TTC549 (cell line): ENCODE results near the gene PRSS56.
"Not testable (repeated sequence)": the region's sequence is repeated elsewhere in the genome, so short reads cannot be mapped to it uniquely, and the experiment has no call there.

ENCODE experiments used
- FAIRE-seq: peaks from 2 replicates; lab custom pipeline; 2012; peaks lifted over from hg19 to GRCh38; lab: Jason Lieb, UNC

PRSS56 gene

DNA sequence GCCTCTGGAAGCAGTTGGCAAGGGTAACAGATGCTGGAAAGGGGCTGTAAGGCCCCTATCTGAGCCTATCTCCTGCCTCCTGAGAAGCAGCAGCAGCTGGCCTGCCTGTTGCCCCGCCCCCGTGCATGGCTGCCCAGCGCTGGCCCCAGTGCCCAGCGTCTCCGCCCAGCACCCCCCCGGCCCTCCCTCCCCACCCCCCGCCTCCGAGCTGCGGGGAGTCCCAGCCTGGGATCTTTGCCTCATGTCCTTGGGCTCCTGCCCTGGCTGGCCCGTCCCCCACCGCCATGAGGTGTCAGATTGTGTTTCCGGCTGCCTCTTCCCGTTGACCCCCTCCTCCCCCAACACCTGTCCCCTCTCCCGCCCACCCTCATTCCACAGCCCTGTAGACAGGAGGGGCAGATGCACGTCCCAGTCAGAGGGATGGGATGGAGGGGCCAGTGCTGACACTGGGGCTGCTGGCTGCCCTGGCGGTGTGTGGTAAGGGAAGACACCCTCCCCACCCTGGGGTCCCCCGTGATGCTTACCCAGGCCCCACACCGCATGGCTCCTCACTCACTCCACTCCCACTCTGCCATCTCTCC is 5.7 kb downstream of the PRSS56 start, which contains the start of gene CHRND:
Gene CHRND (plus strand): TSS at position 370 of the 581 bp plus-strand sequence. CDS start 56 bp downstream, at position 426.
- no peak for FAIRE-seq

- no peak for FAIRE-seq
Measured at GRCh38 chr2:232526372-232526941, 6.3 kb downstream of the PRSS56 start.

DNA sequence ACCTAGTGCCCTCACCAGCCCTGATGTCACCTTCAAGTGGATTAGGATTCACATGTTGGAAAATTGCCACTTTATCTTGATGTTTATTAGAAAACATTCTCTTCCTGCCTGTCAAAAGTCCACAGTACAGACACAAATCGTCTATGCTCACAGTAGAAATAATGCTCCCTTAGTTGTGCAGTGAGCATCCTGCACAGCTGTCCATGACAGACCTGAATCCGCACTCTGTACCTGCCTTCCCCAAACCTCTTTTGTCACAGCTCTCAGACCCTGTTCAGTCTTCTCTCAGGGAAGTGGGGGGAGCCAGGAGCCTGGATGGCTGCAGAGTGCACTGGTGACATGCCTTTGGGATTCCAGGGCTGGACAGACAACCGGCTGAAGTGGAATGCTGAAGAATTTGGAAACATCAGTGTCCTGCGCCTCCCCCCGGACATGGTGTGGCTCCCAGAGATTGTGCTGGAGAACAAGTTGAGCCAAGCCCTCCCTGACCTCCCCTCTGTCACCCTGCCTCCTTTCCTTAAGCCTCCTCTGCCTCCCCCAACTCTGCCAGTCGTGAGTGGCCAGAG is 7.8 kb downstream of the PRSS56 start:
- no peak for FAIRE-seq

DNA sequence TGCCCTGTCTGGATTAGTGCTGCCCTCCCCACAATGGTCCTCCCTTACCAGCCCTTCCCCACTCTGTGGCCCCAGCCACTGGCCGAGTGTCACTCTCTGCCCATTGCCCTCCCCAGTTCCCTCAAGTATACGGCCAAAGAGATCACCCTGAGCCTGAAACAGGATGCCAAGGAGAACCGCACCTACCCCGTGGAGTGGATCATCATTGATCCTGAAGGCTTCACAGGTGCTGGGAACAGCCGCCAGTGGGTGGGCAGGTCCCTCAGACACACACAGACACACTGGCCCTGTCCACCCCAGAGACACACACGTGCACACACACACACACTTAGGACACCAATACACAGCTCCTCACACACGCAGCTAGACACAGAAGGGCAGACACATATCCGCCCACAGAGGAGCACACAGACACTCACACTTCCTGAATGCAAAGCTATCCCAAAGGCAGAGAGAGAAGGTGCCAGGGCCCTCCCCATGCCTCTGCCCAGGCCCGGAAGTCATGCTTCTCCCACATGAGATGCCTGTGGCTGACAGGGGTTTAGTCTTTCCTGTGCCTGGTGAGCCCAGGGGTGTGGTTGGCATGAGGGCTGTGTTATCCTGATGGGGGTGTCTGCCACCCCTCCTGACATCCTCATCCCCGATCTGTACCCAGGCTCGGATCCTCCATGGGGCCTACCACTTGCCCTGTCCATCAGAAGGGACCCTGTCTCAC is 8.7 kb downstream of the PRSS56 start:
- FAIRE-seq, result no peak

GRCh38 chr2:232529806-232530547 is 9.8 kb downstream of the PRSS56 start:
- no peak for FAIRE-seq

GRCh38 chr2:232530626-232531260 is 10.6 kb downstream of the PRSS56 start:
- FAIRE-seq, result no peak

DNA sequence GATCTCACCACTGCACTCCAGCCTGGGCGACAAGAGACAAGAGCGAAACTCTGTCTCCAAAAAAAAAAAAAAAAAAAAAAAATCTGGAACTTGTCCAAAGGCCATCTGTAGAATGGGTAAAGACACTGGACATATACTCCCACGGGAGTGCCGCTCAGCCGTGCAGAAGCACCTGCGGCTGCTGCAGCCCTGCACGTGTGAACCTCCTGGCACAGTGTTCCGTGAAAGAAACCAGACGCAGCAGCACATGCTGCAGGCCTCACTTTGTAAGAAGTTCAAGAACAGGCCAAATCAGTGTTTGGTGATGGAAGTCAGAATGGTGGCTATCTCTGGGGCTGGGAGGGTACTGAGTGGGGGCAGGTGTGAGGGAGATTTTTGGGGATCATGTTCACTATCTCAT is 12.2 kb downstream of the PRSS56 start:
- FAIRE-seq, result no peak

GRCh38 chr2:232532821-232533220 is 12.6 kb downstream of the PRSS56 start:
- not testable (repeated sequence) for FAIRE-seq

DNA sequence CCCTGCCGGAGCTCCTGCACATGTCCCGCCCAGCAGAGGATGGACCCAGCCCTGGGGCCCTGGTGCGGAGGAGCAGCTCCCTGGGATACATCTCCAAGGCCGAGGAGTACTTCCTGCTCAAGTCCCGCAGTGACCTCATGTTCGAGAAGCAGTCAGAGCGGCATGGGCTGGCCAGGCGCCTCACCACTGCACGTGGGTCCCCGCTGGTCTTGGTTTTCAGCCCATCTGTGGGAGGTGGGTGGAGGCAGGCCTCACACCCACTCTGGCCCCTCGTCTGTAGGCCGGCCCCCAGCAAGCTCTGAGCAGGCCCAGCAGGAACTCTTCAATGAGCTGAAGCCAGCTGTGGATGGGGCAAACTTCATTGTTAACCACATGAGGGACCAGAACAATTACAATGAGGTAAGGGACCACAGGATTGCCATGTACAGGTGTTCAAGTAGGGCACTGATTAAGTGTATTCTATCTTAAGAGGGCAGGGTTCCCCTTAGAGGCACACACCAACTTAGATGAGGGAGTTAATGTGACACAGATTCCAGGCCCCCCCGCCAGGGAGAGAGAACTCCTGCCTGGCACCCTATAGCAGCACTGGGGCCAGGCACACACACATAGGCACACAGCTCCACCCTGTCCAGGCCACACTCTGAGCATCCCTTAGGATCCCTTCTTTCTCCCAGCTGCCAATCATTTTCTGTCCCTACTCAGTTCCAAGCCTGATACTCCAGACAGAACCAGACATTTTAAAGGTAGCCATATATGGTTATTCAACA is 13.9 kb downstream of the PRSS56 start:
- FAIRE-seq, result no peak

GRCh38 chr2:232534940-232535651 is 14.9 kb downstream of the PRSS56 start:
- FAIRE-seq, result no peak

DNA sequence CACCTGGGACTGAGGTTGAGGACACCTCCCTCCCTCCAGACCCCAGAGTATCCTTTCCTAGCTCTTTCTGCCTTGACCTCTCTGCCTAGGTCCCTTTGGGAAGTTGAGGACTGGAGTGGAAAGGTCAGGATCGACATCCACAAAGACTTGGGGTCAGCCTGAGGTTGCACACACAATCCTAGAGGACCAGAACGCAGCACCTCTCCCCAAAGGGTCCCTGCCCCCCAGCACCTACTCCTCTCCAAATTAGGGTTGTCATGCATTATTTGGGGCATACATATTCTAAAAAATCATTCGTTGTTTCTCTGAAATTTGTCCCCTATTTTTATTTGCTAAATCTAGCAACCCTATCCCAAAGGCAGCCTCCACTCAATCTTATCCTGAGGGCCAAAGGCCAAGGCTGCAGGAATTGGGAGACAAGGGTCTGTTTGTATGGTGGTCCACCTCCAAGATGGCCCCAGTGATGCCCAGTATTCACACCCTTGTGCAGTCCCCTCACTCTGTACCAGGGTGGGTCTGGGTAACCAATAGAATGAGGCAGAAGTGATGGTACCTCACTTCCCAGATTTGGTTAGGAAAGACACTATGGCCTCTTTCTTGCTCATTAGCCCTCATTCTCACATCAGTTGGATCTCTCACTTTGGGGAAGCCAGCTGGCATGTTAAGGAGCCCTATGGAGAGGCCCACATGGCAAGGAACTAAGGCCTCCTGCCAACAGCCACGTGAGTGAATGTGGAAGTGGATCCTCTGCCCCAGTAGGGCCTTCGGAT is 15.8 kb downstream of the PRSS56 start:
- FAIRE-seq, result no peak

GRCh38 chr2:232537079-232537478 is 16.9 kb downstream of the PRSS56 start:
- no peak for FAIRE-seq

DNA sequence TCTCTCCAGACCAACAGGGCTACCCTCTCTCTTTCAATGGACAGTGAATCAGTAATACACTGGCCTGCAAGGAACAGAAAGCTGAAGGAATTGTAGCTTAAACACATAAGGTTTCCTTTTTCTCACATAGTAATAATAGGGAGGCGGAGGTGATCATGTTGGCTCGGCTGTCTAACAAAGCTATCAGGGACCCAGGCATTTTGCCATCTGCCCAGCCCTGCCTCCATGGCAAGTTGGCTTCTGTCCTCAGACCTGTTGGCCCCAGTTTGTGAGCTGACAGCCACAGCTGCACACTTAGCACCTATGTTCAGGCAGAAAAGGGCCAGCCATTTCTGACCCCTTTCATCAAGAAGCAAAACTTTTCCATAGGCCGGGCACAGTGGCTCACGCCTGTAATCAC is 17.3 kb downstream of the PRSS56 start:
- no peak for FAIRE-seq

- no peak for FAIRE-seq
Measured at GRCh38 chr2:232538671-232539070, 18.5 kb downstream of the PRSS56 start.

DNA sequence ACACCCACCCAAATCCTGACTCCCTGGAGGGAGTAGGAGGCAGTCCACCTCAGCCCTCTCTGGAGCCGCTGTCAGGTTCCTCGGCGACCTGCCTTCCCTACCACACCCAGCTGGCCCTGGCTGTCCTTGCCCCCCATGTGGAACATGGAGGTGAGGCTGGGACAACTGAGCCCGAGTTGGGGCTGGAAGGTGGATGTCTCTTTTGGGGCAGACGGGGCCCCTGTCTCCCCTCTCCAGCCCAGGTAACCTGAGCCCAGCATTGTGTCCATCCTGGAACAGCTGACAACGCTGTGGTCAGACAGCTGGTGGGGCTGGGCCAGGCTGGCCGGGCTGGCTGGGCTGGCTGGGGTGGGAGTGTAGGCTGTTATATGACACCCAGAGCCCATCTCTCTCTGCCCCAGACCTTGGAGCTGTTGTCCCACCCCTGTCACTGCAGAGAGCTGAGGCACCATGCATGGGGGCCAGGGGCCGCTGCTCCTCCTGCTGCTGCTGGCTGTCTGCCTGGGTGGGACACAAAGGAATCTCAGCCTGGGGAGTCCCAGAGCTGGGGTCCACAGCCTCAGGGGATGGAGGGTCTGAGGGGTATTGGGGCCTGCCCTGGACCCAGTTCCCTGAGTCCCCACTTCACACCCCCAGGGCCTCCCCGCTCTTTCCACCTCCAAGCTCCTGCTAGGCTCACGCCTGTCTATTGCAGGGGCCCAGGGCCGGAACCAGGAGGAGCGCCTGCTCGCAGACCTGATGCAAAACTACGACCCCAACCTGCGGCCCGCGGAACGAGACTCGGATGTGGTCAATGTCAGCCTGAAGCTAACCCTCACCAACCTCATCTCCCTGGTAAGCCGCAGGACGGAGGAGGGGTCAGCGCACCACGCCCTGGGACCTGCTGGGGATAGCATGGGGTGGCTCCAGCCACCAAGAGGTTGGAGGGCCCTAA is 19.4 kb downstream of the PRSS56 start, which contains the start of gene CHRNG:
Gene CHRNG (plus strand): TSS at position 395 of the 934 bp plus-strand sequence. CDS start 56 bp downstream, at position 451.
- FAIRE-seq, result no peak

GRCh38 chr2:232540441-232541041 is 20.4 kb downstream of the PRSS56 start:
- FAIRE-seq, result no peak

- FAIRE-seq, result no peak
Measured at GRCh38 chr2:232541195-232541960, 21.2 kb downstream of the PRSS56 start.
